B cell (primary cell): ENCODE data around the gene PHACTR3. TPM values are rescaled to one million over a fixed set of nuclear protein-coding genes. Genes with fewer than 3 reads are reported as not detected.

Experiments used
- ATAC-seq: fragments of 200-7000 bp; cut with Tn5 transposase; one replicate; pipeline ENCODE4 v1.10.0; 2021; ENCODE audit warnings: low read depth, mild to moderate bottlenecking, moderate number of reproducible peaks, moderate library complexity
- CTCF ChIA-PET: fragments of 350-600 bp; sonication (Branson Sonifier 250); formaldehyde crosslinking; loops from one replicate; lab custom pipeline; 2021; ENCODE audit warnings: antibody characterized with exemption, inconsistent platforms; lab: Charles Lee
- POLR2A ChIA-PET: fragments of 350-600 bp; sonication (Branson Sonifier 250); formaldehyde crosslinking; loops from one replicate; lab custom pipeline; 2021; ENCODE audit warnings: antibody characterized with exemption; lab: Charles Lee
- DNase-seq: peaks from one replicate; pipeline ENCODE4 v3.0.0; 2013
- H2AFZ ChIP-seq: 2 replicates; pipeline ENCODE4 v1.6.1; 2012; ENCODE audit warnings: mild to moderate bottlenecking, low read depth, low read length; ENCODE audit not compliant: insufficient read depth, poor library complexity, severe bottlenecking
- H3K27ac ChIP-seq, 2 donors: 1 replicate in 1 of 2; 2 replicates in 1 of 2; pipeline ENCODE4 v1.5.1; 2012 to 2013; ENCODE audit warnings: low read length in 2 of 2, mild to moderate bottlenecking in 2 of 2, moderate library complexity in 1 of 2
- H3K27me3 ChIP-seq, 4 experiments: fragments of 200-600 bp in 1 of 4; sonication (generic) in 1 of 4; replicated peaks in 1 of 4; 1 replicate in 2 of 4; 2 replicates in 2 of 4; pipeline versions ENCODE4 v1.6.1 to v1.7.0; 2013 to 2016; ENCODE audit warnings: low read length in 3 of 4, mild to moderate bottlenecking in 2 of 4, mixed read lengths in 1 of 4, moderate library complexity in 1 of 4; ENCODE audit not compliant: insufficient read depth in 4 of 4, control insufficient read depth in 3 of 4; ENCODE audit errors: control extremely low read depth in 1 of 4
- H3K36me3 ChIP-seq, 2 experiments: replicated peaks in 1 of 2; 1 replicate in 1 of 2; 2 replicates in 1 of 2; pipeline versions ENCODE4 v1.6.1 to v1.7.1; 2013; ENCODE audit warnings: low read length in 1 of 2; ENCODE audit not compliant: insufficient read depth in 2 of 2, control insufficient read depth in 1 of 2; ENCODE audit errors: control extremely low read depth in 1 of 2, extremely low read depth in 1 of 2
- H3K4me1 ChIP-seq, 2 donors: fragments of 200-600 bp in 1 of 2; sonication (generic) in 1 of 2; 1 replicate in 1 of 2; 2 replicates in 1 of 2; pipeline versions ENCODE4 v1.5.1 to v1.6.1; 2013 to 2017; ENCODE audit warnings: low read length in 2 of 2; ENCODE audit not compliant: control insufficient read depth in 2 of 2, insufficient read depth in 2 of 2
- H3K4me2 ChIP-seq: replicated peaks from 2 replicates; pipeline ENCODE3; 2012; ENCODE audit warnings: mild to moderate bottlenecking, low read depth, low read length; ENCODE audit not compliant: poor library complexity, severe bottlenecking
- H3K4me3 ChIP-seq, 5 experiments: fragments of 200-600 bp in 1 of 5; sonication (generic) in 1 of 5; 1 replicate in 3 of 5; 2 replicates in 2 of 5; pipeline versions ENCODE4 v1.5.1 to v1.7.0; 2011 to 2016; ENCODE audit warnings: low read length in 4 of 5, mild to moderate bottlenecking in 4 of 5, low read depth in 2 of 5, control low read depth in 1 of 5, moderate library complexity in 1 of 5; ENCODE audit not compliant: insufficient read depth in 1 of 5; ENCODE audit errors: control extremely low read depth in 1 of 5, extremely low read depth in 1 of 5
- H3K79me2 ChIP-seq: fragments of 200-600 bp; sonication (generic); one replicate; pipeline ENCODE4 v1.6.0; 2016; ENCODE audit warnings: low read length; ENCODE audit not compliant: control insufficient read depth, insufficient read depth
- H3K9ac ChIP-seq: fragments of 200-600 bp; sonication (generic); 2 replicates; pipeline ENCODE4 v1.6.1; 2017; ENCODE audit warnings: mild to moderate bottlenecking, low read length, moderate library complexity
- H3K9me3 ChIP-seq, 3 donors: one replicate each; pipeline versions ENCODE4 v1.6.1 to v1.7.1; 2013; ENCODE audit warnings: low read length in 2 of 3; ENCODE audit not compliant: control insufficient read depth in 2 of 3, insufficient read depth in 1 of 3; ENCODE audit errors: control extremely low read depth in 1 of 3
- H4K20me1 ChIP-seq: 2 replicates; pipeline ENCODE4 v1.6.0; 2012; ENCODE audit warnings: mild to moderate bottlenecking, low read length; ENCODE audit not compliant: insufficient read depth, control insufficient read depth, poor library complexity, severe bottlenecking
- H3K27ac Mint-ChIP-seq: one replicate; pipeline ENCODE4 v1.8.0; 2021; ENCODE audit warnings: mixed read lengths
- H3K27me3 Mint-ChIP-seq: one replicate; pipeline ENCODE4 v1.8.0; 2021; ENCODE audit warnings: mixed read lengths
- H3K4me1 Mint-ChIP-seq: one replicate; pipeline ENCODE4 v1.8.0; 2021; ENCODE audit warnings: mixed read lengths
- H3K4me3 Mint-ChIP-seq: one replicate; pipeline ENCODE4 v1.8.0; 2021; ENCODE audit warnings: mixed read lengths
- H3K9me3 Mint-ChIP-seq: one replicate; pipeline ENCODE4 v1.8.0; 2022; ENCODE audit warnings: mixed read lengths; ENCODE audit not compliant: insufficient read depth
- EZH2 ChIP-seq: IDR thresholded peaks from 2 replicates; pipeline ENCODE4 v1.6.1; 2012; ENCODE audit warnings: borderline replicate concordance, low read depth, mild to moderate bottlenecking, moderate library complexity, low read length; ENCODE audit not compliant: insufficient read depth, poor library complexity, severe bottlenecking
- WGBS: methylation state at CpG from one replicate; pipeline ENCODE4 v1.1.5; 2013; ENCODE audit warnings: missing lambda C conversion rate; ENCODE audit not compliant: insufficient coverage; 5-methylcytosine and 5-hydroxymethylcytosine counted together
- intact Hi-C: fragments of 100-400 bp; cut with micrococcal nuclease; formaldehyde crosslinking; loops from one replicate; pipeline ENCODE4 v1.10.0; 2022
- polyA plus RNA-seq: library from polyadenylated mRNA; depleted of rRNA; stranded (reverse); fragments of >200 nt; gene quantifications from 2 replicates; pipeline ENCODE4 v1.2.3, GENCODE V29; 2012
- total RNA-seq, 2 donors: library from RNA; stranded (reverse); fragments of 120-200 nt in 1 of 2; gene quantifications; 1 replicate in 1 of 2; 2 replicates in 1 of 2; pipeline versions ENCODE4 v1.2.3 to v1.2.4, GENCODE V29; 2013 to 2022
- TF ChIP-seq, protein P1 (sequence below): fragments of 200-600 bp; IDR thresholded peaks from one replicate; pipeline ENCODE4 v1.8.0; 2022; ENCODE audit warnings: antibody characterized with exemption, mild to moderate bottlenecking

The PHACTR3 gene
- total and polyA plus RNA-seq, 2 donors (not counting 1 experiment from before 2014, with no cell fraction given): not detected

DNA sequence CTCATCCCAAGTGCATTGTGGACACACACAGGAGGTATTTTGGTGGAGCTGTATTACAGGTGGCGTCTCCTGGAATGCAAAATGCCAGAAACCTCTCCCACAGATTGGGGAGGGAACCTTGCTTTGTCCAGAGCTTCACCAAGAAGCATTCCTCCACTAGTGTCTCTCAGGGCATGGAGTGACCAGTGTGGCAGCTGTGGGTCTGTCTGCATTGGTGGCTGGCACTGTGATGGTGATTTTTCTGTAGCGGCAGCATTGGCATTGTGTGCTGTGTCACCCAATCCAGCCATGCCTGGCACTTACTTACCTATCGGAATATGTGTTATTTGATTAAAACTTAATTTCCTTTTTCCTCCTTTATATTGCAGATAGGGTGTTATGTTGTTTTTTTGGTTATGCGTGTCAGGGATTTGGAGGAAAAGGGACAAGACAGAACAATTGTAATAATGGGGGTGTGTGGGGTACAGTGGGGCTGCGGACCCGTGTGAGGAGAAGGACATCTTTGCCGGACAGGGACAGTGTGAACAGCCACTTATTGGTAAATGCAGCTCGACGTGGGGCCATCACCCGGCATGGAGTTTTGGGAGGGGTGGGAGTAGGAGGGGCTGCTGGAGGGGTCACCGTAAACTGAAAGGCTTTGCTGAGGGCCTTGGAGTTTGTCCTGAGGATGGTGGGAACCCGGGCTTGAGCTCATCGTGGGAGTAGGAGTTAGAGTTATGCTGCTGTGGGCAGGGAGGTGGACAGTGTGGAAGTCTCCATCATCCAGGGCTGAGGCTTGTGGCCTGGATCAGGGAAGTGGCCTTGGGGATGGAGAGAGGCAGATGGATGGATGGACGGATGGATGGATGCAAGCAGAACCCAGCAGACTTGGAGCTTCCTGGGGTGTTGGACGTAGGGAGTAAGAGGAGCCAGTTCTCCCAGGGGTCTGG, 224.0 kb downstream of the PHACTR3 start:
- CTCF ChIA-PET: no interaction called here
- TF ChIP-seq EZH2: no peak
- TF ChIP-seq, protein P1, sequence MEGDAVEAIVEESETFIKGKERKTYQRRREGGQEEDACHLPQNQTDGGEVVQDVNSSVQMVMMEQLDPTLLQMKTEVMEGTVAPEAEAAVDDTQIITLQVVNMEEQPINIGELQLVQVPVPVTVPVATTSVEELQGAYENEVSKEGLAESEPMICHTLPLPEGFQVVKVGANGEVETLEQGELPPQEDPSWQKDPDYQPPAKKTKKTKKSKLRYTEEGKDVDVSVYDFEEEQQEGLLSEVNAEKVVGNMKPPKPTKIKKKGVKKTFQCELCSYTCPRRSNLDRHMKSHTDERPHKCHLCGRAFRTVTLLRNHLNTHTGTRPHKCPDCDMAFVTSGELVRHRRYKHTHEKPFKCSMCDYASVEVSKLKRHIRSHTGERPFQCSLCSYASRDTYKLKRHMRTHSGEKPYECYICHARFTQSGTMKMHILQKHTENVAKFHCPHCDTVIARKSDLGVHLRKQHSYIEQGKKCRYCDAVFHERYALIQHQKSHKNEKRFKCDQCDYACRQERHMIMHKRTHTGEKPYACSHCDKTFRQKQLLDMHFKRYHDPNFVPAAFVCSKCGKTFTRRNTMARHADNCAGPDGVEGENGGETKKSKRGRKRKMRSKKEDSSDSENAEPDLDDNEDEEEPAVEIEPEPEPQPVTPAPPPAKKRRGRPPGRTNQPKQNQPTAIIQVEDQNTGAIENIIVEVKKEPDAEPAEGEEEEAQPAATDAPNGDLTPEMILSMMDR: no peak
- 83% methylated on average over 12 of the region's 15 CpGs for WGBS
- Histone ChIP-seq H3K27me3 (no peaks in the 10 kb centered on the region), H3K4me1 (no peaks in the 10 kb centered on the region), H3K36me3 (no peaks in the 10 kb centered on the region), H3K79me2 (no peaks in the 10 kb centered on the region), H3K9ac (no peak overlapping the region), H2AFZ (no peak overlapping the region), H3K27ac (no peak overlapping the region), H3K4me3 (no peak overlapping the region), H3K9me3 (peaks cover 0 to 7% (median 0%) of the 10 kb centered on the region in 3 donors), H3K4me2 (no peak overlapping the region), H4K20me1 (no peaks in the 10 kb centered on the region)
- Mint-ChIP-seq H3K9me3 (no peaks in the 10 kb centered on the region), H3K27ac (no peak overlapping the region), H3K4me3 (no peak overlapping the region), H3K4me1 (no peaks in the 10 kb centered on the region), H3K27me3 (peaks cover 14% of the 10 kb centered on the region)
- intact Hi-C loops: no loop called here
- no peak for ATAC-seq
- no peak for DNase-seq
- POLR2A ChIA-PET: no interaction called here
